HepG2 (cell line): ENCODE results near the gene PLXNA3. TPM values are rescaled to one million over a fixed set of nuclear protein-coding genes. Genes with fewer than 3 reads are reported as not detected.

Source experiments
- ATAC-seq: fragments of 200-7000 bp; cut with Tn5 transposase; 3 replicates; pipeline ENCODE4 v1.9.1; 2020; ENCODE audit warnings: mild to moderate bottlenecking, moderate library complexity
- BruUV-seq: library from RNA; stranded (reverse); fragments of 400-500 nt; replicated peaks from 2 replicates; lab custom pipeline; 2021; lab: Mats Ljungman, UMichigan
- CTCF ChIA-PET: fragments of 300-600 bp; formaldehyde crosslinking; extraction: SDS; loops from one replicate; lab custom pipeline; 2021; ENCODE audit warnings: low total read pairs, inconsistent platforms, low intra/inter-chr PET ratio; lab: Yijun Ruan, JAX
- POLR2A ChIA-PET: fragments of 350-600 bp; sonication (Branson Sonifier 250); formaldehyde crosslinking; loops from one replicate; lab custom pipeline; 2020; ENCODE audit warnings: antibody characterized with exemption, inconsistent platforms; lab: Yijun Ruan, JAX
- DNase-seq: peaks from one replicate; pipeline ENCODE4 v3.0.0-alpha.2; 2015; ENCODE audit warnings: low spot score
- FAIRE-seq: peaks from 3 replicates; lab custom pipeline; 2011; peaks lifted over from hg19 to GRCh38; lab: Jason Lieb, UNC
- H2AFZ ChIP-seq: one replicate; pipeline ENCODE4 v1.6.1; 2011; ENCODE audit warnings: low read length, inconsistent platforms
- H3K27ac ChIP-seq: fragments of 300-600 bp; 3 replicates; pipeline ENCODE4 v1.8.0; 2011; ENCODE audit warnings: mixed run types, mild to moderate bottlenecking, mixed read lengths, low read length, inconsistent platforms; ENCODE audit not compliant: insufficient read depth; ENCODE audit errors: extremely low read length
- H3K27me3 ChIP-seq, 2 experiments: fragments of 200-600 bp in 1 of 2; 2 replicates in 1 of 2; 3 replicates in 1 of 2; pipeline versions ENCODE4 v1.6.0 to v1.8.0; 2011; ENCODE audit warnings: low read length in 2 of 2, mild to moderate bottlenecking in 2 of 2, moderate library complexity in 2 of 2, inconsistent platforms in 1 of 2; ENCODE audit not compliant: insufficient read depth in 2 of 2, control insufficient read depth in 1 of 2
- H3K36me3 ChIP-seq, 2 experiments: fragments of 200-600 bp in 1 of 2; replicated peaks in 1 of 2; 2 replicates in 1 of 2; 3 replicates in 1 of 2; pipeline versions ENCODE4 v1.5.1 to v1.8.0; 2011; ENCODE audit warnings: low read length in 2 of 2, inconsistent platforms in 1 of 2; ENCODE audit not compliant: insufficient read depth in 2 of 2, control insufficient read depth in 1 of 2
- H3K4me1 ChIP-seq: 2 replicates; pipeline ENCODE4 v1.5.1; 2012; ENCODE audit warnings: low read length, inconsistent platforms; ENCODE audit not compliant: insufficient read depth
- H3K4me2 ChIP-seq: 2 replicates; pipeline ENCODE4 v1.6.0; 2011; ENCODE audit warnings: low read depth, low read length, inconsistent platforms
- H3K4me3 ChIP-seq, 3 experiments: fragments of 200-600 bp in 1 of 3; sonication (generic), shearing (Covaris generic) in 1 of 3; replicated peaks in 1 of 3; 2 replicates each; pipeline ENCODE4 v1.5.1; 2011 to 2016; ENCODE audit warnings: low read length in 3 of 3, inconsistent platforms in 2 of 3, low read depth in 2 of 3, mild to moderate bottlenecking in 2 of 3, control low read depth in 1 of 3, mixed read lengths in 1 of 3; ENCODE audit not compliant: insufficient read depth in 1 of 3
- H3K79me2 ChIP-seq: one replicate; pipeline ENCODE4 v1.6.1; 2011; ENCODE audit warnings: low read length, inconsistent platforms; ENCODE audit not compliant: insufficient read depth
- H3K9ac ChIP-seq: 2 replicates; pipeline ENCODE4 v1.6.0; 2011; ENCODE audit warnings: mild to moderate bottlenecking, low read depth, low read length, inconsistent platforms; ENCODE audit not compliant: insufficient read depth
- H3K9me3 ChIP-seq: 2 replicates; pipeline ENCODE4 v1.5.1; 2012; ENCODE audit warnings: mild to moderate bottlenecking, low read length
- H4K20me1 ChIP-seq: 2 replicates; pipeline ENCODE4 v1.6.0; 2011; ENCODE audit warnings: inconsistent platforms, mild to moderate bottlenecking, low read length, moderate library complexity; ENCODE audit not compliant: insufficient read depth
- HNF4G ChIP-seq, 2 experiments: sonication (generic) in 1 of 2; formaldehyde crosslinking in 1 of 2; IDR thresholded peaks; 2 replicates each; pipeline versions ENCODE4 v1.4.0 to v1.6.1; 2011 to 2020; ENCODE audit warnings: borderline replicate concordance in 2 of 2, low read depth in 2 of 2, mild to moderate bottlenecking in 2 of 2, low read length in 1 of 2, missing genetic modification reagents in 1 of 2, moderate library complexity in 1 of 2
- POGZ ChIP-seq: sonication (generic); formaldehyde crosslinking; IDR thresholded peaks from 2 replicates; pipeline ENCODE4 v1.4.0; 2020; ENCODE audit warnings: mild to moderate bottlenecking, missing genetic modification reagents
- SNAPC5 ChIP-seq: sonication (generic); formaldehyde crosslinking; IDR thresholded peaks from 2 replicates; pipeline ENCODE4 v1.8.1; 2023; ENCODE audit warnings: mild to moderate bottlenecking, missing genetic modification reagents, borderline replicate concordance
- ZBTB2 ChIP-seq: sonication (generic); formaldehyde crosslinking; IDR thresholded peaks from 2 replicates; pipeline ENCODE4 v1.8.0; 2022; ENCODE audit warnings: low read depth, missing genetic modification reagents
- WGBS: methylation state at CpG from one replicate; pipeline ENCODE4 v1.1.6; 2017; ENCODE audit warnings: low lambda C conversion rate; 5-methylcytosine and 5-hydroxymethylcytosine counted together
- in situ Hi-C: cut with HindIII; loops from 2 replicates; pipeline ENCODE4 v1.10.0; 2017; ENCODE audit warnings: low pct_unique_long_range_greater_than_20kb; ENCODE audit not compliant: extremely low pct_ligation_motif_present
- intact Hi-C: fragments of 100-400 bp; cut with micrococcal nuclease; formaldehyde crosslinking; loops from one replicate; pipeline ENCODE4 v1.10.0; 2022; ENCODE audit not compliant: unreplicated experiment
- polyA plus RNA-seq, 8 experiments: library from polyadenylated mRNA; depleted of rRNA in 3 of 8; stranded (reverse) in 7 of 8; unstranded in 1 of 8; fragments of >200 nt; fragmentation: Illumina TruSeq in 4 of 8; extraction: Trizol in 4 of 8; gene quantifications; 2 replicates each; pipeline versions ENCODE4 v1.2.1 to v1.2.3, GENCODE V29; 2011 to 2016; ENCODE audit warnings: low read depth in 4 of 8, missing spikeins in 1 of 8, mixed read lengths in 1 of 8; ENCODE audit not compliant: insufficient read depth in 1 of 8
- total RNA-seq, 5 experiments: library from RNA; depleted of rRNA; stranded (reverse); fragments of >200 nt; fragmentation: Illumina TruSeq; extraction: Trizol; gene quantifications; 2 replicates each; pipeline ENCODE4 v1.2.3, GENCODE V29; 2016; ENCODE audit warnings: low read depth in 1 of 5
- TF ChIP-seq, protein P1 (sequence below): sonication (generic); formaldehyde crosslinking; conservative IDR thresholded peaks from 2 replicates; pipeline ENCODE4 v1.8.0; 2022; ENCODE audit warnings: missing genetic modification reagents
- TF ChIP-seq, protein P2 (sequence below), 2 experiments: sonication (generic) in 1 of 2; formaldehyde crosslinking in 1 of 2; IDR thresholded peaks; 2 replicates each; pipeline versions ENCODE4 v1.5.1 to v1.6.1; 2011 to 2020; ENCODE audit warnings: borderline replicate concordance in 1 of 2, low read depth in 1 of 2, low read length in 1 of 2, mild to moderate bottlenecking in 1 of 2, missing genetic modification reagents in 1 of 2, moderate library complexity in 1 of 2
- TF ChIP-seq, protein P3 (sequence below): sonication (generic); formaldehyde crosslinking; IDR thresholded peaks from 2 replicates; pipeline ENCODE4 v1.8.1; 2022; ENCODE audit warnings: low read depth, mild to moderate bottlenecking, missing genetic modification reagents

PLXNA3 gene
- total and polyA plus RNA-seq, 2 of the 13 experiments (the other 11 are each of a cell fraction or from before 2014, with no cell fraction given), result 5.8 to 20.6 TPM

GRCh38 chrX:154433605-154434004 is 24.5 kb upstream of the PLXNA3 start:
- CTCF ChIA-PET, result no interaction called here
- Histone ChIP-seq H3K4me1 (peaks cover 26% of the 10 kb centered on the region), H3K27me3 (no peaks in the 10 kb centered on the region), H3K36me3 (no peaks in the 10 kb centered on the region; a peak in 3 of 5 replicates), H3K9ac (no peak overlapping the region), H2AFZ (no peak overlapping the region), H3K9me3 (no peaks in the 10 kb centered on the region), H3K4me2 (no peak overlapping the region), H3K79me2 (peaks cover 25% of the 10 kb centered on the region), H3K27ac (no peak overlapping the region), H4K20me1 (no peaks in the 10 kb centered on the region), H3K4me3 (no peak overlapping the region)
- WGBS, result 100% methylated on average over 1 of the region's 7 CpGs
- POLR2A ChIA-PET, result no interaction called here
- intact Hi-C loops, result no loop called here
- in situ Hi-C loops, result no loop called here
- DNase-seq, result no peak
- FAIRE-seq, result no peak
- no peak for ATAC-seq
- no TSS peak for BruUV-seq
- TF ChIP-seq HNF4G (IDR thresholded peaks at IDR 0.05; ENCODE audit: borderline replicate concordance, low read depth, low read length), result no peak
- TF ChIP-seq HNF4G (CRISPR knock-in tag; IDR thresholded peaks at IDR 0.05; ENCODE audit: borderline replicate concordance, low read depth), result no peak
- no peak for TF ChIP-seq SNAPC5 (CRISPR knock-in tag)
- TF ChIP-seq, protein P1, sequence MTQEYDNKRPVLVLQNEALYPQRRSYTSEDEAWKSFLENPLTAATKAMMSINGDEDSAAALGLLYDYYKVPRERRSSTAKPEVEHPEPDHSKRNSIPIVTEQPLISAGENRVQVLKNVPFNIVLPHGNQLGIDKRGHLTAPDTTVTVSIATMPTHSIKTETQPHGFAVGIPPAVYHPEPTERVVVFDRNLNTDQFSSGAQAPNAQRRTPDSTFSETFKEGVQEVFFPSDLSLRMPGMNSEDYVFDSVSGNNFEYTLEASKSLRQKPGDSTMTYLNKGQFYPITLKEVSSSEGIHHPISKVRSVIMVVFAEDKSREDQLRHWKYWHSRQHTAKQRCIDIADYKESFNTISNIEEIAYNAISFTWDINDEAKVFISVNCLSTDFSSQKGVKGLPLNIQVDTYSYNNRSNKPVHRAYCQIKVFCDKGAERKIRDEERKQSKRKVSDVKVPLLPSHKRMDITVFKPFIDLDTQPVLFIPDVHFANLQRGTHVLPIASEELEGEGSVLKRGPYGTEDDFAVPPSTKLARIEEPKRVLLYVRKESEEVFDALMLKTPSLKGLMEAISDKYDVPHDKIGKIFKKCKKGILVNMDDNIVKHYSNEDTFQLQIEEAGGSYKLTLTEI, result no peak
- TF ChIP-seq POGZ (CRISPR knock-in tag), result no peak
- no peak for TF ChIP-seq ZBTB2
- TF ChIP-seq, protein P2, sequence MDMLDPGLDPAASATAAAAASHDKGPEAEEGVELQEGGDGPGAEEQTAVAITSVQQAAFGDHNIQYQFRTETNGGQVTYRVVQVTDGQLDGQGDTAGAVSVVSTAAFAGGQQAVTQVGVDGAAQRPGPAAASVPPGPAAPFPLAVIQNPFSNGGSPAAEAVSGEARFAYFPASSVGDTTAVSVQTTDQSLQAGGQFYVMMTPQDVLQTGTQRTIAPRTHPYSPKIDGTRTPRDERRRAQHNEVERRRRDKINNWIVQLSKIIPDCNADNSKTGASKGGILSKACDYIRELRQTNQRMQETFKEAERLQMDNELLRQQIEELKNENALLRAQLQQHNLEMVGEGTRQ (IDR thresholded peaks at IDR 0.05; ENCODE audit: low read depth, low read length), result no peak
- TF ChIP-seq, protein P2 (CRISPR knock-in tag; IDR thresholded peaks at IDR 0.05; ENCODE audit: borderline replicate concordance), result no peak
- TF ChIP-seq, protein P3, sequence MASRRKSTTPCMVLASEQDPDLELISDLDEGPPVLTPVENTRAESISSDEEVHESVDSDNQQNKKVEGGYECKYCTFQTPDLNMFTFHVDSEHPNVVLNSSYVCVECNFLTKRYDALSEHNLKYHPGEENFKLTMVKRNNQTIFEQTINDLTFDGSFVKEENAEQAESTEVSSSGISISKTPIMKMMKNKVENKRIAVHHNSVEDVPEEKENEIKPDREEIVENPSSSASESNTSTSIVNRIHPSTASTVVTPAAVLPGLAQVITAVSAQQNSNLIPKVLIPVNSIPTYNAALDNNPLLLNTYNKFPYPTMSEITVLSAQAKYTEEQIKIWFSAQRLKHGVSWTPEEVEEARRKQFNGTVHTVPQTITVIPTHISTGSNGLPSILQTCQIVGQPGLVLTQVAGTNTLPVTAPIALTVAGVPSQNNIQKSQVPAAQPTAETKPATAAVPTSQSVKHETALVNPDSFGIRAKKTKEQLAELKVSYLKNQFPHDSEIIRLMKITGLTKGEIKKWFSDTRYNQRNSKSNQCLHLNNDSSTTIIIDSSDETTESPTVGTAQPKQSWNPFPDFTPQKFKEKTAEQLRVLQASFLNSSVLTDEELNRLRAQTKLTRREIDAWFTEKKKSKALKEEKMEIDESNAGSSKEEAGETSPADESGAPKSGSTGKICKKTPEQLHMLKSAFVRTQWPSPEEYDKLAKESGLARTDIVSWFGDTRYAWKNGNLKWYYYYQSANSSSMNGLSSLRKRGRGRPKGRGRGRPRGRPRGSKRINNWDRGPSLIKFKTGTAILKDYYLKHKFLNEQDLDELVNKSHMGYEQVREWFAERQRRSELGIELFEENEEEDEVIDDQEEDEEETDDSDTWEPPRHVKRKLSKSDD (CRISPR knock-in tag), result no peak
